Body of pancreas (tissue), 4 donors: ENCODE data around the gene CCSER1.

Experiments
- POLR2A ChIP-seq, 3 donors: fragments of 450-650 bp; IDR thresholded peaks; one replicate each; pipeline ENCODE4 v1.6.1; 2016; ENCODE audit warnings: antibody characterized with exemption in 3 of 3, mild to moderate bottlenecking in 2 of 3
- TF ChIP-seq, protein P1 (sequence below), 7 experiments: fragments of 450-650 bp in 4 of 7; fragments of 200-600 bp in 3 of 7; sonication (generic) in 3 of 7; IDR thresholded peaks; one replicate each; pipeline ENCODE4 v1.5.1; 2016 to 2019; ENCODE audit warnings: antibody characterized with exemption in 7 of 7

DNA sequence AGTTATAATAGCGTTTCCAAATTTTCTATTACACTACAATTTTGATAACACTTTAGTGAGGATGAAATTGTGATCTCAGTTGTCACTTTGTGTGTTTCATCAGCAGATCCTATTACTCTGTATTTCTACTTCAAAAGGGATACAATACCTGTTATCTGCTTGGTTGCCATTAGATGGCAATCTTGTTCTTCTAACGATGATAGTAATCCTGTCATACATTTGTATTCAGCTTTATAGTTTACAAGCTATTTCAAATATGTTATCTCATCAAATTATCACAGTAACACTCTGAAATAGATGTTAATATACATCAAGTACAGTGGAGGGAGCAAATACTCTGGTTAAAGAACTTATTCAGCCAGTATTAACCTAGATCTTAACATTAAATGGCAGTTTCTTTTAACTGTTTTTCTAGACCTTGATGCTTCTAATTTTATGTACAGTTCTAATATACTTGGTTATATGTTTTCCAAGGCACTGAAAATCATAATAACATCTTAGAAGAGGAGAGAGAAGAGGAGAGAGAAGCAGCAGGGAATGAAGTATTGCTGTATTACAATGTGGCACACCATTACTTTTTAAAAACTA, 292.0 kb downstream of the CCSER1 start:
- TF ChIP-seq, protein P1, sequence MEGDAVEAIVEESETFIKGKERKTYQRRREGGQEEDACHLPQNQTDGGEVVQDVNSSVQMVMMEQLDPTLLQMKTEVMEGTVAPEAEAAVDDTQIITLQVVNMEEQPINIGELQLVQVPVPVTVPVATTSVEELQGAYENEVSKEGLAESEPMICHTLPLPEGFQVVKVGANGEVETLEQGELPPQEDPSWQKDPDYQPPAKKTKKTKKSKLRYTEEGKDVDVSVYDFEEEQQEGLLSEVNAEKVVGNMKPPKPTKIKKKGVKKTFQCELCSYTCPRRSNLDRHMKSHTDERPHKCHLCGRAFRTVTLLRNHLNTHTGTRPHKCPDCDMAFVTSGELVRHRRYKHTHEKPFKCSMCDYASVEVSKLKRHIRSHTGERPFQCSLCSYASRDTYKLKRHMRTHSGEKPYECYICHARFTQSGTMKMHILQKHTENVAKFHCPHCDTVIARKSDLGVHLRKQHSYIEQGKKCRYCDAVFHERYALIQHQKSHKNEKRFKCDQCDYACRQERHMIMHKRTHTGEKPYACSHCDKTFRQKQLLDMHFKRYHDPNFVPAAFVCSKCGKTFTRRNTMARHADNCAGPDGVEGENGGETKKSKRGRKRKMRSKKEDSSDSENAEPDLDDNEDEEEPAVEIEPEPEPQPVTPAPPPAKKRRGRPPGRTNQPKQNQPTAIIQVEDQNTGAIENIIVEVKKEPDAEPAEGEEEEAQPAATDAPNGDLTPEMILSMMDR (IDR thresholded peaks at IDR 0.05) = peak in 6 of 7 experiments; percentile 29 to 65 (median 57)
- no peak for TF ChIP-seq POLR2A (IDR thresholded peaks at IDR 0.05)
